Fibroblast of villous mesenchyme (primary cell): ENCODE data around the gene LRRC52. TPM values are rescaled to one million over a fixed set of nuclear protein-coding genes. Genes with fewer than 3 reads are reported as not detected.

ENCODE experiments used
- DNase-seq: peaks from one replicate; pipeline ENCODE4 v3.0.0-alpha.2; 2010; ENCODE audit warnings: low read depth
- H3K4me3 ChIP-seq: 2 replicates; pipeline ENCODE4 v1.5.1; 2011; ENCODE audit warnings: low read depth, mild to moderate bottlenecking, low read length
- total RNA-seq: library from RNA; depleted of rRNA; stranded (reverse); fragments of >200 nt; gene quantifications from 2 replicates; pipeline ENCODE4 v1.2.3, GENCODE V29; 2012
- TF ChIP-seq, protein P1 (sequence below): IDR thresholded peaks from 2 replicates; pipeline ENCODE4 v1.5.1; 2012; ENCODE audit warnings: low read depth, mild to moderate bottlenecking, low read length; ENCODE audit not compliant: insufficient read depth

Gene LRRC52, protein sequence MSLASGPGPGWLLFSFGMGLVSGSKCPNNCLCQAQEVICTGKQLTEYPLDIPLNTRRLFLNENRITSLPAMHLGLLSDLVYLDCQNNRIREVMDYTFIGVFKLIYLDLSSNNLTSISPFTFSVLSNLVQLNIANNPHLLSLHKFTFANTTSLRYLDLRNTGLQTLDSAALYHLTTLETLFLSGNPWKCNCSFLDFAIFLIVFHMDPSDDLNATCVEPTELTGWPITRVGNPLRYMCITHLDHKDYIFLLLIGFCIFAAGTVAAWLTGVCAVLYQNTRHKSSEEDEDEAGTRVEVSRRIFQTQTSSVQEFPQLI
- not detected in 2 replicates for total RNA-seq

DNA sequence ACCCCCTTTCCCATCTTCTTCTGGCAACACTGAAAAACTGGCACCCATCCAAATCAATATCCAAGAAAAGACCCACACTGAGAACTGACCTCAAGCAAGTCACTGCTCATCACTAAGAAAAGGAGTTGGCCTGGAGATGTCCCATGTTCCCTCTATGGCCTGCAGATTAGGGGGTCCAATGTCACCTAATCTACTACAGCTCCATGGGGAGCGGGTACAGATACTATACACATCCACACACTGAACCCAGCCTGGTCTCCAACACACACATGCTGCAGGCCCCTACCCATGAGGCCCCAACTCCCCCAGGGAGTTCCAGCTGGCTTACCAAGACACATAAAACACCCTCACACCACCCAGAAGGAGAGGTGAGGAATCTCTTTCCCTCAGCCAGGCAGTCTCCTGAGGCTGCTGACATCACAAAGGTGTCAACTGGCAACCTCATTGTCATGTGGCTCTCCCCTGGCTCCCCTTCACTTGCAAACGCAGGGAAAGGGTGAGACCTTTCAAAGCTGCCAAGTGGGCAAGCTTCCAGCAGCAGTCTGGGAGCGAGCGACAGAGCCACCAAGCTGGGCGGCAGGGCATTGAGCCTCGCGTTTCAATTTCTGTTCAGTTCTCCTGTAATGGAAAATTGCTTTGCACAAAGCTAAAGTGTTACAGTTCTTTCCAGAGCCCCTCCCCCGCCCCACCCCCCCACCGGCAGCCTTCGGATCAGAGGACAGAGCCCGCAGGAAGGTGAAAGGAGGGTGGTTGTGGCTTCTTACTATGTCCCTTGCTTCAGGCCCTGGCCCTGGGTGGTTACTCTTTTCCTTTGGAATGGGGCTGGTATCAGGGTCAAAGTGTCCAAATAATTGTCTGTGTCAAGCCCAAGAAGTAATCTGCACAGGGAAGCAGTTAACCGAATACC is at the start of gene LRRC52:
TSS of gene LRRC52 (plus strand) at position 469 of the 907 bp plus-strand sequence. CDS start at position 766, 297 bp downstream.
- no peak within 1 kb of the TSS for H3K4me3 ChIP-seq
- no peak for DNase-seq
- TF ChIP-seq, protein P1, sequence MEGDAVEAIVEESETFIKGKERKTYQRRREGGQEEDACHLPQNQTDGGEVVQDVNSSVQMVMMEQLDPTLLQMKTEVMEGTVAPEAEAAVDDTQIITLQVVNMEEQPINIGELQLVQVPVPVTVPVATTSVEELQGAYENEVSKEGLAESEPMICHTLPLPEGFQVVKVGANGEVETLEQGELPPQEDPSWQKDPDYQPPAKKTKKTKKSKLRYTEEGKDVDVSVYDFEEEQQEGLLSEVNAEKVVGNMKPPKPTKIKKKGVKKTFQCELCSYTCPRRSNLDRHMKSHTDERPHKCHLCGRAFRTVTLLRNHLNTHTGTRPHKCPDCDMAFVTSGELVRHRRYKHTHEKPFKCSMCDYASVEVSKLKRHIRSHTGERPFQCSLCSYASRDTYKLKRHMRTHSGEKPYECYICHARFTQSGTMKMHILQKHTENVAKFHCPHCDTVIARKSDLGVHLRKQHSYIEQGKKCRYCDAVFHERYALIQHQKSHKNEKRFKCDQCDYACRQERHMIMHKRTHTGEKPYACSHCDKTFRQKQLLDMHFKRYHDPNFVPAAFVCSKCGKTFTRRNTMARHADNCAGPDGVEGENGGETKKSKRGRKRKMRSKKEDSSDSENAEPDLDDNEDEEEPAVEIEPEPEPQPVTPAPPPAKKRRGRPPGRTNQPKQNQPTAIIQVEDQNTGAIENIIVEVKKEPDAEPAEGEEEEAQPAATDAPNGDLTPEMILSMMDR: no peak

GRCh38 chr1:165494949-165495857 is 48.6 kb upstream of the LRRC52 start:
- DNase-seq: peak; percentile 34
- no peak overlapping the region for H3K4me3 ChIP-seq
- TF ChIP-seq, protein P1: no peak

DNA sequence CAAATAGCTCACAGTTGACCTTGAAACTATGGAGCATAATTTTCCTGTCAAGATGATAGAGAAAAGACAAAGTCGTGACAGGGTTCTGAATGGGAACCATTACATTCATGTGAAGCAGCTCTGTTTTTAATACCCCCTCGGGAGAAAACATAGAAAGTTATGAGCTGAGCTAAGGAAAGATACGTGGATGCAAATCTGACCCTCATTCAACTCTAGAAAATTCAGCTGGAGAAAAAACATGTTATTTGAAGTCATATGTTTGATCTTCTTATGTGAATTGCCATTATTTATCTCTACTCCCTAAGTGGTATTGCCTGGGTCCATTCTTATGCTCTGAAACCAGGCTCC is 48.0 kb upstream of the LRRC52 start:
- no peak overlapping the region for H3K4me3 ChIP-seq
- TF ChIP-seq, protein P1: no peak
- DNase-seq: peak; percentile 5

DNA sequence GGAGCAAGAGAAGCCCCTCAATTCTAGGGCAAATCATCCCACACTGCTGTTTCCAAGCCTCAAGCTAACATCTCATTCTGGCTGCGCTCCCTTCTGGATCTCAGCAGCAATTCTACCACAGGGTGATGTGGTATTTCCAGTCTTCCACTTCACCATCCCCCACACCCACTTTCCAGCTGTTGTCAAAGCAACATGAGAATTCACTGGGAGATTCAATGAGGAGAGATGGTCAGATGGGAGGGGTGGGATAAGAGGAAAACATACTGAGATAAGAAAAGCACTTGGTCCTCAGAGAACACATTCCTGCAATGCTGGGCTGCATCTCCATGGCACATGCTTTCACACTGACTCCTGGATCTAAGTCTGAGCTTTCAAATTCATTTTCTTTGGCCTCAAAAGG is 47.3 kb upstream of the LRRC52 start:
- H3K4me3 ChIP-seq: no peak overlapping the region
- DNase-seq: no peak
- TF ChIP-seq, protein P1: no peak

DNA sequence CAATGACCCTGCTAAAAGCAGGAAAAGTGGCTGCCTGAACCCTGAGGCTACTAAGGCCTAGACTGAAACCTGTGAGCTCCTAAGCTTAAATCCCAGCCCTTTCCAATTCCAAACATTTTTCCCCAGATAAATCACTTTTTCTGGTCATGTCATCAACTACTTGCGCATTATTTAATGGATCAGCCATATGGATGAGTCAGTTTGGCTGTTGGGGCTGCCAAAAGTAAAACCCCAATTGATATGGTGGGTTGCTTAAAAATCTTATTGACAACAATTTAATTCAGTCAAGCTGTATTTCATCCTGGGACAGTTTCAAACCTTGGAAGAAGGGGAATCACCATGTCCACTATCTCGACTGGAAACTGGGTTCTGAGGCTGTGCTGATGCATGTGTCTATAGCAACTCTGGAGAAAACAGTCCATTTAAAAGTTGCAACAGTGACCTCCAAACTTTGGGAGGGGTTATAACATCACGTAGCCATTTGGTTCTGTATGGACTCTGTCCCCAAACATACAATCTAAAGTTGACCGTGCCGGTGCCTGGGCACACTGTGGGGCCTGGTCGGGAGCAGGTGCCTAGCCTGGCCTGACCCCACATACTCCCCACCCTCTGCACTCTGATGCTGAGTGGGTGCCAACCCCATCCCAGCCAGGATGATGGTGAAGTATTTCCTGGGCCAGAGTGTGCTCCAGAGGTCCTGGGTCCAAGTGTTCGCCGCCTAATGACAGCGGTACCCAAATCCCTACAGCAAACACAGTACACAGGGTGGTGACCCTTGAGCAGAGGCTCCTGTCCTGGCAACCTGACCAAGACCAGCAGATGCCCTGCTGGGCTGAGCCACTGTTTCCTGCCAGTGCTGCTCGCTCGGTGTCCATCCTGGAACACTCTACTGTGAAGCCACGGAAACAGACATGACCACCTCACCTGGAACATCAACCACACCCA is 46.5 kb upstream of the LRRC52 start:
- no peak for DNase-seq
- H3K4me3 ChIP-seq: no peak overlapping the region
- TF ChIP-seq, protein P1: no peak
